Esophagus muscularis mucosa (tissue), 4 donors: ENCODE measurements around the gene SDF4.

ENCODE experiments used
- EP300 ChIP-seq: sonication (generic); formaldehyde crosslinking; IDR thresholded peaks from one replicate; pipeline ENCODE4 v1.6.1; 2017; ENCODE audit warnings: antibody characterized with exemption
- POLR2A ChIP-seq: fragments of 450-650 bp; IDR thresholded peaks from one replicate; pipeline ENCODE4 v1.6.1; 2017; ENCODE audit warnings: antibody characterized with exemption, moderate library complexity, mild to moderate bottlenecking, low read depth
- POLR2AphosphoS5 ChIP-seq, 2 donors: sonication (generic); formaldehyde crosslinking; IDR thresholded peaks; one replicate each; pipeline ENCODE4 v1.6.1; 2017; ENCODE audit warnings: antibody characterized with exemption in 2 of 2
- TF ChIP-seq, protein P1 (sequence below), 3 experiments: fragments of 200-600 bp in 2 of 3; fragments of 450-650 bp in 1 of 3; sonication (generic) in 2 of 3; IDR thresholded peaks; one replicate each; pipeline ENCODE4 v1.5.1; 2017 to 2019; ENCODE audit warnings: antibody characterized with exemption in 3 of 3, mild to moderate bottlenecking in 2 of 3, moderate library complexity in 1 of 3

GRCh38 chr1:1200876-1201810 is 30.7 kb downstream of the SDF4 start:
- TF ChIP-seq POLR2A (no peak), POLR2AphosphoS5 (IDR thresholded peaks at IDR 0.05) (peak in 1 of 2 donors; percentile 14), EP300 (no peak)
- TF ChIP-seq, protein P1, sequence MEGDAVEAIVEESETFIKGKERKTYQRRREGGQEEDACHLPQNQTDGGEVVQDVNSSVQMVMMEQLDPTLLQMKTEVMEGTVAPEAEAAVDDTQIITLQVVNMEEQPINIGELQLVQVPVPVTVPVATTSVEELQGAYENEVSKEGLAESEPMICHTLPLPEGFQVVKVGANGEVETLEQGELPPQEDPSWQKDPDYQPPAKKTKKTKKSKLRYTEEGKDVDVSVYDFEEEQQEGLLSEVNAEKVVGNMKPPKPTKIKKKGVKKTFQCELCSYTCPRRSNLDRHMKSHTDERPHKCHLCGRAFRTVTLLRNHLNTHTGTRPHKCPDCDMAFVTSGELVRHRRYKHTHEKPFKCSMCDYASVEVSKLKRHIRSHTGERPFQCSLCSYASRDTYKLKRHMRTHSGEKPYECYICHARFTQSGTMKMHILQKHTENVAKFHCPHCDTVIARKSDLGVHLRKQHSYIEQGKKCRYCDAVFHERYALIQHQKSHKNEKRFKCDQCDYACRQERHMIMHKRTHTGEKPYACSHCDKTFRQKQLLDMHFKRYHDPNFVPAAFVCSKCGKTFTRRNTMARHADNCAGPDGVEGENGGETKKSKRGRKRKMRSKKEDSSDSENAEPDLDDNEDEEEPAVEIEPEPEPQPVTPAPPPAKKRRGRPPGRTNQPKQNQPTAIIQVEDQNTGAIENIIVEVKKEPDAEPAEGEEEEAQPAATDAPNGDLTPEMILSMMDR (IDR thresholded peaks at IDR 0.05): no peak
